ENCODE results near the gene ROCK2.

The ROCK2 gene

GRCh38 chr2:11376071-11376470, 31.6 kb upstream of the ROCK2 start:
- no peak for DNase-seq (ENCODE audit: low read depth)
- H3K4me3 ChIP-seq (ENCODE audit: low read depth, low read length): no peak overlapping the region
- no peak for TF ChIP-seq CTCF (IDR thresholded peaks at IDR 0.05; ENCODE audit: low read depth, low read length, missing control alignments)

GRCh38 chr2:11375689-11376027, 31.2 kb upstream of the ROCK2 start:
- no peak for TF ChIP-seq CTCF (IDR thresholded peaks at IDR 0.05; ENCODE audit: low read depth, low read length, missing control alignments)
- H3K4me3 ChIP-seq (ENCODE audit: low read depth, low read length): no peak overlapping the region
- DNase-seq (ENCODE audit: low read depth): no peak

- DNase-seq (ENCODE audit: low read depth): no peak
- no peak overlapping the region; the same call in 1 of the 2 replicates for H3K4me3 ChIP-seq (ENCODE audit: low read depth, low read length)
Measured at GRCh38 chr2:11375025-11375688, 30.7 kb upstream of the ROCK2 start.

GRCh38 chr2:11373096-11373495, 28.7 kb upstream of the ROCK2 start:
- no peak overlapping the region for H3K4me3 ChIP-seq (ENCODE audit: low read depth, low read length)
- DNase-seq (ENCODE audit: low read depth): no peak
- no peak for TF ChIP-seq CTCF (IDR thresholded peaks at IDR 0.05; ENCODE audit: low read depth, low read length, missing control alignments)

More at GRCh38 chr2:11375025-11375688, 30.7 kb upstream of the ROCK2 start:
- TF ChIP-seq CTCF (IDR thresholded peaks at IDR 0.05; ENCODE audit: low read depth, low read length, missing control alignments): no peak

- TF ChIP-seq CTCF (IDR thresholded peaks at IDR 0.05; ENCODE audit: low read depth, low read length, missing control alignments): no peak
- DNase-seq (ENCODE audit: low read depth): no peak
- no peak overlapping the region for H3K4me3 ChIP-seq (ENCODE audit: low read depth, low read length)
Measured at GRCh38 chr2:11371092-11371937, 26.9 kb upstream of the ROCK2 start.

GRCh38 chr2:11370377-11371091, 26.1 kb upstream of the ROCK2 start:
- no peak overlapping the region for H3K4me3 ChIP-seq (ENCODE audit: low read depth, low read length)
- DNase-seq (ENCODE audit: low read depth): no peak
- TF ChIP-seq CTCF (IDR thresholded peaks at IDR 0.05; ENCODE audit: low read depth, low read length, missing control alignments): no peak

All from GM12864 (cell line).